ENCODE measurements around the gene SRRM2.

- TF ChIP-seq, protein P1, sequence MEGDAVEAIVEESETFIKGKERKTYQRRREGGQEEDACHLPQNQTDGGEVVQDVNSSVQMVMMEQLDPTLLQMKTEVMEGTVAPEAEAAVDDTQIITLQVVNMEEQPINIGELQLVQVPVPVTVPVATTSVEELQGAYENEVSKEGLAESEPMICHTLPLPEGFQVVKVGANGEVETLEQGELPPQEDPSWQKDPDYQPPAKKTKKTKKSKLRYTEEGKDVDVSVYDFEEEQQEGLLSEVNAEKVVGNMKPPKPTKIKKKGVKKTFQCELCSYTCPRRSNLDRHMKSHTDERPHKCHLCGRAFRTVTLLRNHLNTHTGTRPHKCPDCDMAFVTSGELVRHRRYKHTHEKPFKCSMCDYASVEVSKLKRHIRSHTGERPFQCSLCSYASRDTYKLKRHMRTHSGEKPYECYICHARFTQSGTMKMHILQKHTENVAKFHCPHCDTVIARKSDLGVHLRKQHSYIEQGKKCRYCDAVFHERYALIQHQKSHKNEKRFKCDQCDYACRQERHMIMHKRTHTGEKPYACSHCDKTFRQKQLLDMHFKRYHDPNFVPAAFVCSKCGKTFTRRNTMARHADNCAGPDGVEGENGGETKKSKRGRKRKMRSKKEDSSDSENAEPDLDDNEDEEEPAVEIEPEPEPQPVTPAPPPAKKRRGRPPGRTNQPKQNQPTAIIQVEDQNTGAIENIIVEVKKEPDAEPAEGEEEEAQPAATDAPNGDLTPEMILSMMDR (optimal IDR thresholded peaks at IDR 0.05 in 1 of 3, IDR thresholded peaks at IDR 0.05 in 1 of 3, conservative IDR thresholded peaks at IDR 0.05 in 1 of 3; ENCODE audit: extremely low read depth in 1 of 3, insufficient read depth in 2 of 3, low read length in 3 of 3): no peak
- no peak for TF ChIP-seq EZH2 (IDR thresholded peaks at IDR 0.05; ENCODE audit: low read length)
Observed at GRCh38 chr16:2791174-2791573, 38.7 kb downstream of the SRRM2 start.

All from keratinocyte (primary cell).